GM21529 (cell line): ENCODE results near the gene ZNF383.
"Not testable (repeated sequence)": the region's sequence is repeated elsewhere in the genome, so short reads cannot be mapped to it uniquely, and the experiment has no call there.

Experiments used
- ATAC-seq: cut with Tn5 transposase; IDR thresholded peaks from one replicate; pipeline ENCODE4 v1.9.1; 2021; ENCODE audit not compliant: unreplicated experiment

Gene ZNF383

DNA sequence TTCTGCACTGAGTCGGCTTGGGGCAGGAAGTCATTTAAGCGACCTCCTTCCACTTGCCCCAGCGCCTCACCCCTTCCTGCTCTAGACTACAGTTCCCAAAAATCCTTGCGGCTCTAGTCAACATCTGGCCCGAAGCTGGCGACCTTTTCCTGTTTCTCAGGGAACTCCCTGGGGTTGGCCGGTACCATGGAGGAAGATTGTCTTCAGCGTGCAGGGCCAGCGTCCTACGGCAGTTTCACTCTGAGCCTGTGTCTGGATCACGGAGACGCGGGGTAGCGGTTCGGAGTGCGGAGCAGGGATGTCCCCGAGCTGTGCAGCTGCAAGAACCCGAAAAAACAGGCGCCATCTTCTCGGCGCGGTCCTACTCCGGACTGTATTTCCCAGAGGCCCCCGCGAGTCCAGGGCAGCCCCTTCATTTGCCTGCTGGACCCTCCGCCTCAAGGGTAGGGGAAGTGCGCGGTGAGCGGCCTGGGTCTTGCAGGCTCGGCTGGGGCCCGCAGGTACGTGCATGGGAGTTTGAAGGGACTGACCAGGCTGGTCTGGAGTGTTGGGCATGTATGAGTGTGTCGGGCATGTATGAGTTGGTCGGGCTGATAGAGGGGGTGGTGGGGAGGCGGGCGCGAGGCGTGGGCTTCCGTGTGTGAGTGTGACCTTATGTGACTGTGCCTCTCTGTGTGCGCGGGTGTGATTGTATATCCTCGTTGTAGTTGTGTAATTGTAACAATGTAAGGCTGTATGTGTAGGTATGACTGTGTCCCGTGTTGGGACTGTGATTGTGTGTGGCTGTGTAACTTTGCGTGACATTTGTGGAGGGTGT is at the start of gene ZNF383:
Gene ZNF383, plus strand, starts transcription at position 440 of the 817 bp plus-strand sequence. CDS start 12,240 bp downstream, outside the sequence.
- peak; percentile 91 for ATAC-seq

DNA sequence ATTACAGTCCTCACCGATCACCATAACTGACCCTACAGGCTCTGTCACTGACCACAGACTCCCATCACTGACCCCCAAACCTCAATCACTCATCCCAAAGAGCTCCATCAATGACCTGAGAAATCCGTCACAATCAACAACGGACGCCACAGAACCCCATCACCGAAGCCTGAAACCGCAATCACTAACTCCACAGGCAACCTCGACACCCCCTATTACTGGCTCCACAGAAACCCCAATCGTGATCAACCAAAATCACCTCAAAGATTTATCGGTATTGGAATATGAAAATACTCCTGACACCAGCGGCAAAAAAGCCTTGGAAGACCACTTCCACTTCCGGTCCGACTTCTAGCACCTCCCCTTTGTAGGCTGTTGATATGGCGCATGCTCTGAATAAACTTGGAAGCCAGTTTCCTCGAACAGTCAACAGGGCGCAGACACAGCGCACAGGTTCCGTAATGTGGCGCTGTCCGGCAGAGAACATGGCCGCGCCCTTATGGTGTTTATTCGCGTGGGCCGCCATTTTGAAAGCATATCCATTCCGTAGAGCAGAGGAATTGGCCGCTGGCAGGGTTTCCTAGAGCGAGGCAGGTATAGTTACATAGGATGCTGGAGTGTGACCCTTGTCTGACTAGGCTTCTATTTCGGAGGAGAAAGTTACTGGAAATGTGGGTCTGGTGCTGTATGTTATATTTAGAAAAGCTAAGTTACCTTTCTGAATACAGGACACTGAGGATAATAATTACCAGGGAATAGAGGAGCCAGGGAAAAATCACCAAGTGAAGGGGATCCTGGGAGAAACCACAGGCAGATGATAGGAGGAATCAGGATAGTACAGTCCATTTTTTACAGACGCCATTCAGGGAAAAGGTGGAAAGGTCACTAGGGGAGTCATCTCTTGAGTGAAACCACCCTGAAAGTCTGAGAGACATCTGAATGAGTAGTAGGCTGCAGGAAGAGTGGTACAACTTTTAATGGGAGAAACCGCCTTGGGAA is 45.3 kb upstream of the ZNF383 start, which contains the start of gene ZNF585A:
Gene ZNF585A, minus strand, starts transcription at position 328 of the 999 bp plus-strand sequence. CDS start 2,785 bp downstream, outside the sequence.
- peak; percentile 92 for ATAC-seq

DNA sequence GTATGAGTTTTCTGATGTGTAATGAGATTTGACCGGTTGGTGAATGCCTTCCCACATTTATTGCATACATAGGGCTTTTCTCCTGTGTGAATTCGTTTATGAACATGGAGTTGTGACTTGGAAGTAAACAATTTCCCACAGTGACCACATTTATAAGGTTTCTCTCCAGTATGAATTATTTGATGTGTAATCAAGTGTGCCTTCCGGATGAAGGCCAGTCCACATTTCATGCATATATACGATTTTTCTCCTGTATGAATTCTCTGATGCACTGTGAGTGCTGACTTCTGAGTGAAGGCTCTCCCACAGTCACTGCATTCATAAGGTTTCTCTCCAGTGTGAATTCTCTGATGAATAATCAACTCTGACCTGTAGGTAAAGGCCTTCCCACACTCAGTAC is 31.9 kb upstream of the ZNF383 start:
- not testable (repeated sequence) for ATAC-seq

DNA sequence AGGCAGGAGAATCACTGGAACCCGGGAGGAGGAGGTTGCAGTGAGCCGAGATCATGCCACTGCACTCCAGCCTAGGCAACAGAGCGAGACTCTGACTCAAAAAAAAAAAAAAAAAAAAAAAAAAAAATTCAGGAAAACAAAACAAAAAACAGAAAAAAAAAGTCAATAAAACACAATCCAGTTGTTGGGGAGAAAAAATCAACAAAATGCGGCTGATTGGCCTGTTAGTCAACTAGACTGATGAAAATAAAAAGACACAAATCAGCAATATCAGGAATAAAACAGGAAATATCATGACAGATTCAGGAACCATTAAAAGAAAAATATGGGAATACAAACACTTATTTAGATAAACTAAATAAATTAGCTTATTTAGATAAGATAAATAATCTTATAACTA is 22.8 kb upstream of the ZNF383 start:
- not testable (repeated sequence) for ATAC-seq

DNA sequence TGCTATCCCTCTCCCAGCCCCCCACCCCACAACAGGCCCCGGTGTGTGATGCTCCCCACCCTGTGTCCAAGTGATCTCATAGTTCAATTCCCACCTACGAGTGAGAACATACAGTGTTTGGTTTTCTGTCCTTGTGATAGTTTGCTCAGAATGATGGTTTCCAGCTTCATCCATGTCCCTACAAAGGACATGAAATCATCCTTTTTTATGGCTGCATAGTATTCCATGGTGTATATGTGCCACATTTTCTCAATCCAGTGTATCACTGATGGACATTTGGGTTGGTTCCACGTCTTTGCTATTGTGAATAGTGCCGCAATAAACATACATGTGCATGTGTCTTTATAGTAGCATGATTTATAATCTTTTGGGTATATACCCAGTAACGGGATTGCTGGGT is 20.9 kb upstream of the ZNF383 start:
- ATAC-seq, result not testable (repeated sequence)

DNA sequence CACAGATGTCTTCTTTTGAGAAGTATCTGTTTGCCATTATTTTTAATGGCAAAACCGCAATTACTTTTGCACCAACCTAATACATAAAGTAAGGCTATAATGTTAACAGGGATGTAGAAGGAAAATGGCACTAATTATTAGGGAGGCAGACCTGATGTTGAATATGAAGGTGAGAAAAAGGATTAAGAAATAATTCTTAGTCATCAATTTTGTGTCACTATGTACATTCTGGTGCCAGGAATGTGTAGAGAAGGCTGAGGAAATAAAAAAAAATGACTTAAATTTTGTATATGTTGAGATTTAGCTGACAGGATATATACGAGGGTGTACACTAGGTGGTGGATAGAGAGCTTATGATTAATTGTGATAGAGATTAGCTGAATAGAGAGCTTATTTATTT is 20.2 kb upstream of the ZNF383 start:
- ATAC-seq, result no peak

DNA sequence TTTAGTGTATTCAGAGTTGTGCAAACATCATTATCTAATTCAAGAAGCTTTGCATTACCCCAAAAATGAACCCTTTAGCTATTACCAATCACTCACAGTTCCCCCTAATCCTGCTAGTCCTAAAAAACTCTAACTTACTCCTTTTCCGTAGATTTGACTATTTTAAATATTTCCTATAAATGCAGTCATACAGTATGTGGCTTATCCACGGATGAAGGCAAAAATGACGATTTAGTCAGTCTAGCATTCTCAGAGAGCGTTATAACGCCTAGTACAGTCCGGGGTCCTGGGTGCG is 587 bp upstream of the ZNF383 start:
- ATAC-seq, result no peak

DNA sequence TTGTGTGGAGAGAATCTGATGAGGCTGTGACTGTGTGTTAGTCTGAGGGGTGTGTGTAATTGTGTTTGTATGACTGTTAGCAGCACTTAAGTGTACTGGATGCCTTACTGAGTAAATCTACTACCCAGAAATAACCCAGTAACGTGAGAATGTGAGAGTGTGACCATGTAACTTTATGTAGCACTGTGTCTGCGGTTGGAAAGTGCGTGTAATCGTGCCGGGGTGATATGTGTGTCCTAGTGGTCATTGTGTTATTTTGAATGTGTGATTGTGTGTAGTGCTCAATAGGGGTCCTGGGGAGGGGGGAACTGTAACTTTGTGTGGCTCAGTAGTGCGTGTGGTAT is 550 bp downstream of the ZNF383 start:
- ATAC-seq, result no peak

DNA sequence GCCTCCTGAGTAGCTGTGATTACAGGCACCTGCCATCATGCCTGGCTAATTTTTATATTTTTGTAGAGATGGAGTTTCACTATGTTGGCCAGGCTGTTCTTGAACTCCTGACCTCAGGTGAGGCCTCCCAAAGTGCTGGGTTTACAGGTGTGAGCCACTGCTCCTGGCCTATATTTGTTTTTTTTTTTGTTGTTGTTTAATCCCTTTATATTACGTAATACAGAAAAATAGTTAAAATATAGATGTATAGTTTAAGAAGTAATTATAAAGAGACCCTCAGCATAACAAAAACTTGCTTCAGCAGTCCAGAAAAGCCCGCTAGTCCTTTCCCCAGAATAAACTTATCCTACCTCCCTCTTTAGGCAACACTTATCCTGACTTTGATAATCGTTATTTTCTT is 2.4 kb downstream of the ZNF383 start:
- no peak for ATAC-seq

DNA sequence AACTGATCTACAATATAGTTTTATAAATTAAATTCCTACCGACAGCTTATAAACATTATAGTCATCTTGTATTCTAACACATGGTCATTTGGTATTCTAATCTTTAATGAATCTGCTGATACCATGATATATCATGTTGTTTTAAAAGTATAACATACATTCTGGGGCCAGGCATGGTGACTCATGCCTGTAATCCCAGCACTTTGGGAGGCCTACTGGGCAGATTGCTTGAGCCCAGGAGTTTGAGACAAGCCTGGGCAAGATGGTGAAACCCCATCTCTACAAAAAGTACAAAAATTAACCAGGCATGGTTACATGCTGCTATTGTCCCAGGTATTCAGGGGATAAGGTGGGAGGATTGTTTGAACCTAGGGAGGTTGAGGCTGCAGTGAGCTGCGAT is 3.1 kb downstream of the ZNF383 start:
- ATAC-seq, result no peak

DNA sequence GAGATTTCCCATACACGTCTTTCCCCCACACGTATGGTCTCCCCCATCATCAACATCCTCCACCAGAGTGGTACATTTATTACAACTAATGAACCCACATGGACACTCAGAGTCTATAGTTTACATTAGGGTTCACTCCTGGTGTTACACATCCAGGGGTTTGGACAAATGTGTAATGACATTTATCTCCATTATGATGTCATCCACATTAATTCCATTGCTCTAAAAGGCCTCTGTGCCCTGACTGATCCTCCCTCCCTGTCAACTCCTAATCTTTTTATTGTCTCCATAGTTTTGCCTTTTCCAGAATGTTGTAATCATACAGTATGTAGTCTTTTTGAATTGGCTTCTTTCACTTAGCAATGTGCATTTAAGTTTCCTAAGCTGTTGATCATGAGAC is 8.2 kb downstream of the ZNF383 start:
- ATAC-seq, result no peak

DNA sequence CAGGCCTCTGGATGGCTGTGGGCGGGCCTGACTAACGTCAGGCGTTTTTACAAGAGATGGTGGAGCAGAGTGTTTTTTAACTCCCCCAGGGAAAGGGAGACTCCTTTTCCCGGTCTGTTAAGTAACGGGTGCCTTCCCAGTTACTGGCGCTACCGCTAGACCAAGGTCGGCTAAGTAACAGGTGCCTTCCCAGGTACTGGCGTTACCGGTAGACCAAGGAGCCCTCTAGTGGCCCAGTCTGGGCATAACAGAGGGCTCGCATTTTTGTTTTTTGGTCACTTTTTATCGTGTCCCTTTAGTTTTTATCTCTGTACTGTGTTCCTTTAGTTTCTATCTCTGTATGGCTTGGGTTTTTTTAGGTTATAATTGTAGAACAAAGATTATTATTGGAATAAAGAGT is 10.0 kb downstream of the ZNF383 start:
- no peak for ATAC-seq

DNA sequence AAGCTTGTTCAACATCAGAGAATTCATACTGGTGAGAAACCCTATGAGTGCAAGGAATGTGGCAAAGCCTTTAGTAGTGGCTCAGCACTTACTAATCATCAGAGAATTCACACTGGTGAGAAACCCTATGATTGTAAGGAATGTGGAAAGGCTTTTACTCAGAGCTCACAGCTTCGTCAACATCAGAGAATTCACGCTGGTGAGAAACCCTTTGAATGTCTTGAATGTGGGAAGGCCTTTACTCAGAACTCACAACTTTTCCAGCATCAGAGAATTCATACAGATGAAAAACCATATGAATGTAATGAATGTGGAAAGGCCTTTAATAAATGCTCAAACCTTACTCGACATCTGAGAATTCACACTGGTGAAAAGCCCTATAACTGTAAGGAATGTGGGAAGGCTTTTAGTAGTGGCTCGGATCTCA is 25.2 kb downstream of the ZNF383 start:
- no peak for ATAC-seq

DNA sequence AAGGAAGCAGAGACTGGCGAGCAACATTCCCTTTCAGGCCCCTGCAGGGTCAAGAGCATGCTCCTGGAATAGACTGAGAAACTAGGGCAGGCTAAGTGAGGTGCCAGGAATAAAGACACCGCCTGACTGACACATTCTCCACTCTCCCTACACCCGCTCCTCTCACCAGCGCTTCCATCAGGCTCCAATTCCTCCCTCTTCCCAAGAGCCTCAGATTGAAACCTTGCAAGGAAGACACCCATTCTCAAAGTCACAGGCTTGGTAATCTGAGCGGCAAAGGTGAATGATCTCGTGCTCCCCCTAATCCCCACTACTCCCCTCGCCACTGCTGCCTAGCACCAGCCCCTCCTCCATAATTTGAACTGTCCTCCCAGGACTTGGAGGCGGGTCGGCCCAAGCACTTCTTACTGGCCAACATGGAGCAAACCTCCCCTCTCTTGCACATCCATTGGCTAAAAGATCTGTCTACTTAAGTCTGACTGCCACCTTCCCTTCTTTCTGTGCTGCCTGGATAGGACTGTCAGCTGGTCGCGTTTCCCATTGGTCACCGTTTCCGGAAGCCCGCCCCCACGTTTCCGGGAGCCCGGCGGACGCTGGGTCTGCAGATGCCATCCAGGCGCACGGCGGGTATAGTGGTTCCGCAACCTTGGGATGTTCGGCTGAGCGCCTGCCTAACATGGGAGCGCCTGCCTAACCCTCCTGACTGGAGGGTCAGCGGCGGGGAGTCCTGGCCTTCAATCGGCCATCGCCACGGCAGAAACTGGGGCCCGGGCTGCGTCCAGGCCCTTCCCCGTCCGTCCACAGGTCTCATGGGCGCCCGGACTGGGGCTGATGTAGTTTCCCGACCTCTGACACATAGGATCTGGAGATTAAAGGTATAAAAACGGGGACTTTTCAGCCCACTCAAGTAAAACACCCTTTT is 33.6 kb downstream of the ZNF383 start:
- peak; percentile 61 for ATAC-seq

DNA sequence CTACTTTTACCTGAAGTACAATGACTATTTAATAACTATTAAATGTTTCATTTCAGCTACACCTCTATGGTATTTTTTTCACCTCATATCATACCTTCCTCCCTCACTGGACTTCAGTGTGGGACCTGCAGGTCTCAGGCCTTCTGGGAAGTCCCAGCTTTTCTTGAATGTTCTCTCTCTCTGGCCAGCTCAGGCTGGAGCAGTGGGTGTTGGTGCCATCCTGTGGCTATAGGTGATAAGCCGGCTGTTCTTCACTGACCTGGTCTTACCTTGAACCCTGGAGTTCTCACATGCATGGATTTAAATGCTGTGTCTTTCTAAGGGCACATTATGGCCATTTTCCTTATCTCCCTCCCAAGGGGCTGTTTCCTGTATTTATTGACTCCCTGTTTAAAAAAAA is 45.0 kb downstream of the ZNF383 start:
- ATAC-seq, result not testable (repeated sequence)

DNA sequence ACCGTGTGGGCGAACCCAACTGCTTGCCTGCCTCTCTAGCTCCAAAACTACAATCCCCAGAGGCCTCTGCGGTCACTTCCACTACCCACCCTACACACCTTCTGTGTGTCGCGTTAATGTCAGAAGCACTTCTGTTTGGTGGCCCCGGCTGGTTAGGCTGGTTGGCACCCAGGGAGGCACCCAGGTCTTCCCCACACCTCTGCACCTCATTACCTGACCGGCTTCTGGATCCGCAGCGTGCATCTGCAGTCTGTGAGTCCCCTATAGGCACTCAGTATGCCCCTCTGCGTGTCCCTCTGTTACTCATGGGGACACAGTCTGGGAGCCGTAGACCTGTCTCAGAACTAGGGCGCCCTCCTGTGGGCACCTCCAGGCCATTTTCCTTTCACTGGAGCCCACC is 49.0 kb downstream of the ZNF383 start:
- ATAC-seq, result not testable (repeated sequence)

DNA sequence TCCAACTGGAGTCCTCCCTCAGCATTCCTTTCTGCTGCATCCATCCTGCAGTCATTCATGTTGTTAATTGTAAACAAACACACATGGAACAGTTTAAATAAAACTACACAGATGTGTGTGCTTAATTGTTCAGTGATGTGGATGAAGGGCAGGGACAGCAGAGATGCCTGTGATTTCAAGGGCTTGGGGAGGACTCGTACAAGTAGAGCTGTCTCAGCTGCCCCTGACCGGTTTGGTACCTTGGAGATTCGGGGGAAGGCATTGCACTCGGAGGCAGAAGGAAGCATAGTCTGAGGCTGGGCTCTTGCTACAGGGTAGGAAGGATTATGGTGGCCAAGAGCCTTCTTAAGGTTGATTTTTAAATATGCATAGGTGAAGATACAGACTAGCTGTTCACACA is 49.7 kb downstream of the ZNF383 start:
- ATAC-seq, result not testable (repeated sequence)

DNA sequence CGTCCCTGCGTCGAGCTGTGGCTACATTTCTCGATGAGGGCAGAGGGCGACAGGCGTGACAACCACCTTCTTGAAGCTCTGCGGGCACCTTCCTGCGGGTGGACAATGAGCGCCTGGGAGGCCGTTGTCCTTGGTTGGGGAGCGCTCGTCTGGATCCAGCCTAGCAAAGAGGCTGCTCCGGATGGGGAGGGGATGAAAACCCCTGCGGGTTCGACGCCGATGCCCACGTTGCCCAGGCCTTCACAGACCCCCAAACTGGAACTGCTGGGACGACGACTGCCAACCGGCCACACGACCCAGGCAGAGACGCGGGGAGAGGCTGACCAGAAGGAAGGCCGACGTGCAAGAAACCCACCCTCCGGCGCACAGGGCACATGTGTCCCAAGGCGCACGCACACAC is 62.6 kb downstream of the ZNF383 start:
- ATAC-seq, result not testable (repeated sequence)

DNA sequence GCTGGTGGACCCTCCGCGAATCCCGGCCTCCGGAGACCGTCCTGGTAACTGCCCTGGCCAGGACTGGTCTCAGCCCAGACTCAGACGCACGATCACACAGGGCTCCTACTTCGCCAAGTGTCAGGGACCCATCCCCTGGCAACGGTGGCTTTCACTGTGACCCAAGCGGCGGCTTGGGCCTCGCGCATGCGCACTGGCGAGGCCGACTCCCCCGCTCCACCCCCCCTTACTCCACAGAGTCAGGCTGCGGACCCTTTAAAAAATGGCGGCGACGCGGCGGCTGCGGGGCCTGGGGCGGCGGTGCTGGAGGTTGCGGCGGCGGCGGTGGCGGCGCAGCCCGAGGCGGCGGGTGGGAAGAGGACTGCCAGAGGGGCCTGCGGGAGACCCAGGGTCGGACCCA is 66.0 kb downstream of the ZNF383 start:
- not testable (repeated sequence) for ATAC-seq

DNA sequence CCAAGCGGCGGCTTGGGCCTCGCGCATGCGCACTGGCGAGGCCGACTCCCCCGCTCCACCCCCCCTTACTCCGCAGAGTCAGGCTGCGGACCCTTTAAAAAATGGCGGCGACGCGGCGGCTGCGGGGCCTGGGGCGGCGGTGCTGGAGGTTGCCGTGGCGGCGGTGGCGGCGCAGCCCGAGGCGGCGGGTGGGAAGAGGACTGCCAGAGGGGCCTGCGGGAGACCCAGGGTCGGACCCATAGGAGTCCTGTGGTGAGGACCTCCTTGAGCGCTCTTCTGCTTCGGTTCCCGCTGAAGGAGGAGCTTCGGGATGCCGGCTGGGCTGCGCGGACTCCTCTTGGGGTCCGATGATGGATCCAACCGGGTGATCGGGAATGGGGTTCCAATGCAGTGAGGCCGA is 71.2 kb downstream of the ZNF383 start:
- ATAC-seq, result not testable (repeated sequence)
